ENCODE measurements around the gene HMGN3. TPM values are rescaled to one million over a fixed set of nuclear protein-coding genes. Genes with fewer than 3 reads are reported as not detected.

The HMGN3 gene
- total and polyA plus RNA-seq, 12 donors = 81.6 to 205 (median 137) TPM

DNA sequence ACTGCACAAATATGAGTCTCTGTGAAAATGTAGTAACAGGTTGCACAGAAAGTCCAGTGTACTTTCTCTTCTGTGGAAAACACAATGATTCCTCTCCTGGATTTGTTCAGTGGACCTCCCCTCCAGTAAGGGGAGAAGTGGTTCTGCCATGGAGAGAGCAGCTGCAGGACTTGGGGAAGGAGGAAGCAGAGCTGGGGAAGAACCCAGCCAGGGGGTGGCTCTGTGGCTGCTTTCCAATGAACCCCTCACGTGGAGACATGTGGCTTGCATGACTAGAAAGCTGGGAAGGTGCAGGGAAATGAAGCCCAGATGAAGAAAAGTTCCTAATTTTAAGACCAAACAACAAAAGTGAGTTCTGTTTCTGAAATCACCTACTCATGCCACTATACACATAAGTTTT is 31.9 kb downstream of the HMGN3 start:
- Histone ChIP-seq H3K36me3 (peaks cover 0 to 80% (median 7%) of the 10 kb centered on the region in 9 donors), H3K27me3 (no peaks in the 10 kb centered on the region), H3K9me3 (no peaks in the 10 kb centered on the region), H3K27ac (no peak overlapping the region), H3K4me1 (peaks cover 0 to 9% (median 0%) of the 10 kb centered on the region in 9 donors), H3K4me3 (no peak overlapping the region)
- ATAC-seq = no peak
- 67 to 87% methylated on average over 1 of the region's 1 CpG for WGBS, 2 donors
- no peak for DNase-seq
- TF ChIP-seq CTCF (IDR thresholded peaks at IDR 0.05) = no peak
- intact Hi-C loops (cut with DNase I) = no loop called here

GRCh38 chr6:79201983-79202382 is 32.5 kb downstream of the HMGN3 start:
- TF ChIP-seq CTCF (IDR thresholded peaks at IDR 0.05) = no peak
- no peaks in the 10 kb centered on the region for H3K9me3 ChIP-seq
- no peak for ATAC-seq
- intact Hi-C loops (cut with DNase I) = no loop called here
- no peak for DNase-seq
- H3K4me1 ChIP-seq = peaks cover 0 to 9% (median 0%) of the 10 kb centered on the region in 9 donors
- H3K27ac ChIP-seq = no peak overlapping the region
- no peak overlapping the region for H3K4me3 ChIP-seq
- H3K27me3 ChIP-seq = no peaks in the 10 kb centered on the region
- peaks cover 0 to 75% (median 7%) of the 10 kb centered on the region in 9 donors for H3K36me3 ChIP-seq
- WGBS, 2 donors = 84 to 91% methylated on average over 3 of the region's 3 CpGs

DNA sequence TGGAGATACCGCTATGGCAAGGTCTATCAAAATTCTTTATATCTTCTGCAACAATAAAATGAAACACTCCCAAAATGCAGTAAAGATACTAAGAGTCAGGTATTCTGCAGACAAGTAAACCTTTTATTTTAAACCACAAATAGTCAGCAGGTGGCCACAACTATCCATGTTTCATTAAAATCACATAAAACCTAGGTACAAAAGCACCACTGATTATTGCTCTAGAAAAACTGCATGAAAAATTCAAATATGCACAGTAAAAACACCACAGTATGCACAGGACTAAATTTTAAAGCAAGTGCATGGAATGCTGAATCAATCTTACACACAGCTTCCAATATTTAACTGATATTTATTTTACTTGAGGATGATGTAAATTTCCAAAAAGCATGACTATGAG is 33.3 kb downstream of the HMGN3 start:
- peak in 1 of 9 donors; percentile 16 for TF ChIP-seq CTCF (IDR thresholded peaks at IDR 0.05)
- ATAC-seq = no peak
- Histone ChIP-seq H3K4me1 (peaks cover 0 to 9% (median 0%) of the 10 kb centered on the region in 9 donors), H3K4me3 (no peak overlapping the region), H3K9me3 (no peaks in the 10 kb centered on the region), H3K27me3 (no peaks in the 10 kb centered on the region), H3K36me3 (peaks cover 0 to 67% (median under 1%) of the 10 kb centered on the region in 9 donors), H3K27ac (no peak overlapping the region)
- DNase-seq = no peak
- 99 to 100% methylated on average over 1 of the region's 1 CpG for WGBS, 2 donors
- intact Hi-C loops (cut with DNase I) = no loop called here

GRCh38 chr6:79196912-79197311 is 37.6 kb downstream of the HMGN3 start:
- no peak for TF ChIP-seq CTCF (IDR thresholded peaks at IDR 0.05)
- DNase-seq (no peak), ATAC-seq (no peak)
- H3K4me3 ChIP-seq = no peak overlapping the region
- no peak overlapping the region for H3K27ac ChIP-seq
- H3K9me3 ChIP-seq = no peaks in the 10 kb centered on the region
- intact Hi-C loops (cut with DNase I) = no loop called here
- H3K27me3 ChIP-seq = no peaks in the 10 kb centered on the region
- H3K36me3 ChIP-seq = peaks cover 0 to 35% (median 0%) of the 10 kb centered on the region in 9 donors
- no peaks in the 10 kb centered on the region for H3K4me1 ChIP-seq
